Vagina (tissue), 2 donors: Measurements from ENCODE around the gene SLC35A3. TPM values are rescaled to one million over a fixed set of nuclear protein-coding genes. Genes with fewer than 3 reads are reported as not detected.
"Not testable (repeated sequence)": the region's sequence is repeated elsewhere in the genome, so short reads cannot be mapped to it uniquely, and the experiment has no call there.

Source experiments
- DNase-seq, 2 donors: peaks; one replicate each; pipeline ENCODE4 v3.0.0-alpha.2; 2017; ENCODE audit errors: extremely low spot score in 2 of 2
- H3K27ac ChIP-seq: fragments of 200-600 bp; sonication (generic); one replicate; pipeline ENCODE4 v1.5.1; 2019
- H3K27me3 ChIP-seq: fragments of 200-600 bp; sonication (generic); one replicate; pipeline ENCODE4 v1.5.1; 2019
- H3K36me3 ChIP-seq, 2 donors: fragments of 200-600 bp; sonication (generic); one replicate each; pipeline ENCODE4 v1.5.1; 2017 to 2019
- H3K4me1 ChIP-seq: fragments of 200-600 bp; sonication (generic); one replicate; pipeline ENCODE4 v1.5.1; 2019
- H3K4me3 ChIP-seq, 2 donors: fragments of 200-600 bp; sonication (generic); 1 replicate in 1 of 2; 2 replicates in 1 of 2; pipeline ENCODE4 v1.5.1; 2016 to 2019
- H3K9me3 ChIP-seq: fragments of 200-600 bp; sonication (generic); one replicate; pipeline ENCODE4 v1.5.1; 2019
- CTCF ChIP-seq, 3 experiments: fragments of 450-650 bp in 2 of 3; fragments of 200-600 bp in 1 of 3; sonication (generic) in 1 of 3; IDR thresholded peaks; one replicate each; pipeline ENCODE4 v1.5.1; 2017 to 2019; ENCODE audit warnings: antibody characterized with exemption in 3 of 3, mild to moderate bottlenecking in 2 of 3, moderate library complexity in 2 of 3
- POLR2A ChIP-seq, 2 donors: fragments of 450-650 bp; IDR thresholded peaks; one replicate each; pipeline ENCODE4 v1.6.1; 2017; ENCODE audit warnings: antibody characterized with exemption in 2 of 2, mild to moderate bottlenecking in 2 of 2, moderate library complexity in 2 of 2
- POLR2AphosphoS5 ChIP-seq, 2 donors: sonication (generic); formaldehyde crosslinking; IDR thresholded peaks; one replicate each; pipeline ENCODE4 v1.9.0; 2017; ENCODE audit warnings: antibody characterized with exemption in 2 of 2, mild to moderate bottlenecking in 2 of 2, low read depth in 1 of 2; ENCODE audit not compliant: insufficient read depth in 1 of 2
- intact Hi-C: fragments of 100-400 bp; cut with DNase I; formaldehyde crosslinking; loops from one replicate; pipeline ENCODE4 v1.15.1; 2023
- total RNA-seq: library from RNA; depleted of rRNA; stranded (reverse); fragments of >200 nt; gene quantifications from one replicate; pipeline ENCODE4 v1.2.3, GENCODE V29; 2016

SLC35A3 gene
- total RNA-seq, 1 donor from 2014 or later: 31.9 TPM

GRCh38 chr1:99955375-99955774, 14.4 kb upstream of the SLC35A3 start:
- H3K4me3 ChIP-seq: no peak overlapping the region
- TF ChIP-seq CTCF (IDR thresholded peaks at IDR 0.05) (no peak), POLR2AphosphoS5 (IDR thresholded peaks at IDR 0.05; ENCODE audit: insufficient read depth in 1 of 2, low read depth in 1 of 2) (no peak), POLR2A (IDR thresholded peaks at IDR 0.05) (no peak)

GRCh38 chr1:99956755-99957154, 13.0 kb upstream of the SLC35A3 start:
- H3K27ac ChIP-seq: no peak overlapping the region

More at GRCh38 chr1:99955375-99955774, 14.4 kb upstream of the SLC35A3 start:
- Histone ChIP-seq H3K4me1 (no peaks in the 10 kb centered on the region), H3K36me3 (no peaks in the 10 kb centered on the region), H3K9me3 (no peaks in the 10 kb centered on the region), H3K27ac (no peak overlapping the region), H3K27me3 (no peaks in the 10 kb centered on the region)
- DNase-seq: no peak
- intact Hi-C loops: no loop called here

GRCh38 chr1:99957818-99958217, 12.0 kb upstream of the SLC35A3 start:
- no peak for TF ChIP-seq POLR2A (IDR thresholded peaks at IDR 0.05)
- no peak for TF ChIP-seq CTCF (IDR thresholded peaks at IDR 0.05)
- no peak for TF ChIP-seq POLR2AphosphoS5 (IDR thresholded peaks at IDR 0.05; ENCODE audit: insufficient read depth in 1 of 2, low read depth in 1 of 2)
- no peak for DNase-seq
- H3K27me3 ChIP-seq: no peaks in the 10 kb centered on the region
- H3K36me3 ChIP-seq: no peaks in the 10 kb centered on the region
- no peaks in the 10 kb centered on the region for H3K9me3 ChIP-seq
- H3K27ac ChIP-seq: no peak overlapping the region
- intact Hi-C loops: no loop called here
- H3K4me3 ChIP-seq: no peak overlapping the region
- no peaks in the 10 kb centered on the region for H3K4me1 ChIP-seq

More at GRCh38 chr1:99956755-99957154, 13.0 kb upstream of the SLC35A3 start:
- H3K27me3 ChIP-seq: no peaks in the 10 kb centered on the region
- no peak for TF ChIP-seq POLR2AphosphoS5 (IDR thresholded peaks at IDR 0.05; ENCODE audit: insufficient read depth in 1 of 2, low read depth in 1 of 2)
- no peak for TF ChIP-seq CTCF (IDR thresholded peaks at IDR 0.05)
- TF ChIP-seq POLR2A (IDR thresholded peaks at IDR 0.05): no peak
- no peaks in the 10 kb centered on the region for H3K9me3 ChIP-seq
- H3K4me1 ChIP-seq: no peaks in the 10 kb centered on the region
- H3K4me3 ChIP-seq: no peak overlapping the region
- DNase-seq: no peak
- intact Hi-C loops: no loop called here
- no peaks in the 10 kb centered on the region for H3K36me3 ChIP-seq

GRCh38 chr1:99959189-99959705, 10.5 kb upstream of the SLC35A3 start:
- DNase-seq, H3K27ac ChIP-seq, H3K36me3 ChIP-seq, H3K27me3 ChIP-seq, H3K4me3 ChIP-seq, intact Hi-C loops, H3K4me1 ChIP-seq, H3K9me3 ChIP-seq: not testable (repeated sequence)

- H3K36me3 ChIP-seq, H3K4me1 ChIP-seq, H3K9me3 ChIP-seq, H3K27me3 ChIP-seq, H3K27ac ChIP-seq, intact Hi-C loops, H3K4me3 ChIP-seq, DNase-seq: not testable (repeated sequence)
Measured at GRCh38 chr1:99960260-99960659, 9.5 kb upstream of the SLC35A3 start.

- Histone ChIP-seq H3K27me3 (no peaks in the 10 kb centered on the region), H3K36me3 (no peaks in the 10 kb centered on the region), H3K9me3 (no peaks in the 10 kb centered on the region), H3K27ac (no peak overlapping the region), H3K4me1 (no peaks in the 10 kb centered on the region), H3K4me3 (no peak overlapping the region)
- intact Hi-C loops: no loop called here
- no peak for DNase-seq
- TF ChIP-seq POLR2AphosphoS5 (IDR thresholded peaks at IDR 0.05; ENCODE audit: insufficient read depth in 1 of 2, low read depth in 1 of 2) (no peak), CTCF (IDR thresholded peaks at IDR 0.05) (no peak), POLR2A (IDR thresholded peaks at IDR 0.05) (no peak)
Measured at GRCh38 chr1:99963041-99963795, 6.6 kb upstream of the SLC35A3 start.
